Measurements from ENCODE around the gene CXCL11.

CXCL11 gene

DNA sequence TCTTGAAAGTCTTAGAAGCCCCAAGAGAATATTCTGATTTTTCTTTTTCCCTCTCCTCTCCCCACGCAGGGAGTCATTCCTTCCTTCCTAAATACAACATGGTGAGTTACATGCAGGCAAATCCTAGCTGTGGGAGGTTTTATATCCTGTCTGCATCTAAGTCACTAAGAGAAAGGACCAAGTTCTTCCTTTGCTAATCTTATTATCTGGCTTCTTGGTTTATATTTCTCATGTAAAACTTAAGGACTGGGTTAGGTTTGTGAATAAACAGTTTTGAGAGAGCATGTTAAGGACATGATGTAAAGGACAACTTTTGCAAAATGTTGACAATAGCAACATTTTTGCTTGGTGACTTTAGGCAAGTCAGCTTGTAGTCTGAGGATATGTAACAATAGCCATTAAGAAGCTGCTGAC lies 23.5 kb downstream of the CXCL11 start:
- TF ChIP-seq CREB5 (CRISPR knock-in tag; IDR thresholded peaks at IDR 0.05; ENCODE audit: low read depth) (no peak), ZC3H10 (CRISPR knock-in tag; IDR thresholded peaks at IDR 0.05) (no peak), ISL1 (CRISPR knock-in tag; IDR thresholded peaks at IDR 0.05) (no peak), RARB (CRISPR knock-in tag; IDR thresholded peaks at IDR 0.05) (no peak), CSDC2 (CRISPR knock-in tag; IDR thresholded peaks at IDR 0.05) (no peak), TOX (CRISPR knock-in tag; IDR thresholded peaks at IDR 0.05; ENCODE audit: borderline replicate concordance) (no peak), ZFP3 (CRISPR knock-in tag; IDR thresholded peaks at IDR 0.05) (no peak), BACH2 (CRISPR knock-in tag; IDR thresholded peaks at IDR 0.05; ENCODE audit: borderline replicate concordance) (no peak), ESRRG (CRISPR knock-in tag; IDR thresholded peaks at IDR 0.05) (no peak), GLIS3 (CRISPR knock-in tag; IDR thresholded peaks at IDR 0.05) (no peak), TCF4 (CRISPR knock-in tag; IDR thresholded peaks at IDR 0.05; ENCODE audit: borderline replicate concordance) (no peak), POU6F1 (CRISPR knock-in tag; IDR thresholded peaks at IDR 0.05; ENCODE audit: borderline replicate concordance, low read depth) (no peak), ZNF70 (CRISPR knock-in tag; IDR thresholded peaks at IDR 0.05) (no peak), ZFP30 (CRISPR knock-in tag; IDR thresholded peaks at IDR 0.05) (no peak), SNAI2 (CRISPR knock-in tag; IDR thresholded peaks at IDR 0.05) (no peak), PPARA (CRISPR knock-in tag; IDR thresholded peaks at IDR 0.05; ENCODE audit: borderline replicate concordance) (no peak)
- TF ChIP-seq, protein P1, sequence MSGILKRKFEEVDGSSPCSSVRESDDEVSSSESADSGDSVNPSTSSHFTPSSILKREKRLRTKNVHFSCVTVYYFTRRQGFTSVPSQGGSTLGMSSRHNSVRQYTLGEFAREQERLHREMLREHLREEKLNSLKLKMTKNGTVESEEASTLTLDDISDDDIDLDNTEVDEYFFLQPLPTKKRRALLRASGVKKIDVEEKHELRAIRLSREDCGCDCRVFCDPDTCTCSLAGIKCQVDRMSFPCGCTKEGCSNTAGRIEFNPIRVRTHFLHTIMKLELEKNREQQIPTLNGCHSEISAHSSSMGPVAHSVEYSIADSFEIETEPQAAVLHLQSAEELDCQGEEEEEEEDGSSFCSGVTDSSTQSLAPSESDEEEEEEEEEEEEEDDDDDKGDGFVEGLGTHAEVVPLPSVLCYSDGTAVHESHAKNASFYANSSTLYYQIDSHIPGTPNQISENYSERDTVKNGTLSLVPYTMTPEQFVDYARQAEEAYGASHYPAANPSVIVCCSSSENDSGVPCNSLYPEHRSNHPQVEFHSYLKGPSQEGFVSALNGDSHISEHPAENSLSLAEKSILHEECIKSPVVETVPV (CRISPR knock-in tag; IDR thresholded peaks at IDR 0.05): no peak
- TF ChIP-seq, protein P2, sequence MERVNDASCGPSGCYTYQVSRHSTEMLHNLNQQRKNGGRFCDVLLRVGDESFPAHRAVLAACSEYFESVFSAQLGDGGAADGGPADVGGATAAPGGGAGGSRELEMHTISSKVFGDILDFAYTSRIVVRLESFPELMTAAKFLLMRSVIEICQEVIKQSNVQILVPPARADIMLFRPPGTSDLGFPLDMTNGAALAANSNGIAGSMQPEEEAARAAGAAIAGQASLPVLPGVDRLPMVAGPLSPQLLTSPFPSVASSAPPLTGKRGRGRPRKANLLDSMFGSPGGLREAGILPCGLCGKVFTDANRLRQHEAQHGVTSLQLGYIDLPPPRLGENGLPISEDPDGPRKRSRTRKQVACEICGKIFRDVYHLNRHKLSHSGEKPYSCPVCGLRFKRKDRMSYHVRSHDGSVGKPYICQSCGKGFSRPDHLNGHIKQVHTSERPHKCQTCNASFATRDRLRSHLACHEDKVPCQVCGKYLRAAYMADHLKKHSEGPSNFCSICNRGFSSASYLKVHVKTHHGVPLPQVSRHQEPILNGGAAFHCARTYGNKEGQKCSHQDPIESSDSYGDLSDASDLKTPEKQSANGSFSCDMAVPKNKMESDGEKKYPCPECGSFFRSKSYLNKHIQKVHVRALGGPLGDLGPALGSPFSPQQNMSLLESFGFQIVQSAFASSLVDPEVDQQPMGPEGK (CRISPR knock-in tag; IDR thresholded peaks at IDR 0.05; ENCODE audit: borderline replicate concordance): no peak
- TF ChIP-seq, protein P3, sequence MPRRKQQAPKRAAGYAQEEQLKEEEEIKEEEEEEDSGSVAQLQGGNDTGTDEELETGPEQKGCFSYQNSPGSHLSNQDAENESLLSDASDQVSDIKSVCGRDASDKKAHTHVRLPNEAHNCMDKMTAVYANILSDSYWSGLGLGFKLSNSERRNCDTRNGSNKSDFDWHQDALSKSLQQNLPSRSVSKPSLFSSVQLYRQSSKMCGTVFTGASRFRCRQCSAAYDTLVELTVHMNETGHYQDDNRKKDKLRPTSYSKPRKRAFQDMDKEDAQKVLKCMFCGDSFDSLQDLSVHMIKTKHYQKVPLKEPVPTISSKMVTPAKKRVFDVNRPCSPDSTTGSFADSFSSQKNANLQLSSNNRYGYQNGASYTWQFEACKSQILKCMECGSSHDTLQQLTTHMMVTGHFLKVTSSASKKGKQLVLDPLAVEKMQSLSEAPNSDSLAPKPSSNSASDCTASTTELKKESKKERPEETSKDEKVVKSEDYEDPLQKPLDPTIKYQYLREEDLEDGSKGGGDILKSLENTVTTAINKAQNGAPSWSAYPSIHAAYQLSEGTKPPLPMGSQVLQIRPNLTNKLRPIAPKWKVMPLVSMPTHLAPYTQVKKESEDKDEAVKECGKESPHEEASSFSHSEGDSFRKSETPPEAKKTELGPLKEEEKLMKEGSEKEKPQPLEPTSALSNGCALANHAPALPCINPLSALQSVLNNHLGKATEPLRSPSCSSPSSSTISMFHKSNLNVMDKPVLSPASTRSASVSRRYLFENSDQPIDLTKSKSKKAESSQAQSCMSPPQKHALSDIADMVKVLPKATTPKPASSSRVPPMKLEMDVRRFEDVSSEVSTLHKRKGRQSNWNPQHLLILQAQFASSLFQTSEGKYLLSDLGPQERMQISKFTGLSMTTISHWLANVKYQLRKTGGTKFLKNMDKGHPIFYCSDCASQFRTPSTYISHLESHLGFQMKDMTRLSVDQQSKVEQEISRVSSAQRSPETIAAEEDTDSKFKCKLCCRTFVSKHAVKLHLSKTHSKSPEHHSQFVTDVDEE (CRISPR knock-in tag; IDR thresholded peaks at IDR 0.05): no peak
- peak; percentile 27; the same call in 2 of the 3 replicates for ATAC-seq

- TF ChIP-seq TCF4 (CRISPR knock-in tag; IDR thresholded peaks at IDR 0.05; ENCODE audit: borderline replicate concordance): no peak
- TF ChIP-seq TOX (CRISPR knock-in tag; IDR thresholded peaks at IDR 0.05; ENCODE audit: borderline replicate concordance): no peak
- no peak for TF ChIP-seq ZFP3 (CRISPR knock-in tag; IDR thresholded peaks at IDR 0.05)
- TF ChIP-seq, protein P3 (CRISPR knock-in tag; IDR thresholded peaks at IDR 0.05): no peak
- no peak for TF ChIP-seq ZNF565 (CRISPR knock-in tag; conservative IDR thresholded peaks at IDR 0.05; ENCODE audit: low read depth)
- TF ChIP-seq CREB5 (CRISPR knock-in tag; IDR thresholded peaks at IDR 0.05; ENCODE audit: low read depth): no peak
- no peak for TF ChIP-seq ISL1 (CRISPR knock-in tag; IDR thresholded peaks at IDR 0.05)
- TF ChIP-seq GLIS3 (CRISPR knock-in tag; IDR thresholded peaks at IDR 0.05): no peak
- no peak for TF ChIP-seq ZNF8 (CRISPR knock-in tag; IDR thresholded peaks at IDR 0.05)
- no peak for TF ChIP-seq RARB (CRISPR knock-in tag; IDR thresholded peaks at IDR 0.05)
- TF ChIP-seq, protein P1 (CRISPR knock-in tag; IDR thresholded peaks at IDR 0.05): no peak
- ATAC-seq: peak; percentile 63
These were observed 24.0 kb downstream of the CXCL11 start for GRCh38 chr4:76011700-76012387.
